Trophoblast cell (in vitro differentiated cells and primary cell): ENCODE results near the gene LGALS1.

Experiments used
- DNase-seq, 2 donors: peaks; one replicate each; pipeline ENCODE4 v3.0.0-alpha.2; 2016
- H2AFZ ChIP-seq: 2 replicates; pipeline ENCODE4 v1.6.1; 2013; ENCODE audit warnings: low read length, moderate library complexity, mild to moderate bottlenecking; ENCODE audit not compliant: insufficient read depth, poor library complexity
- H2AK5ac ChIP-seq: 2 replicates; pipeline ENCODE4 v1.6.1; 2013; ENCODE audit warnings: mild to moderate bottlenecking, low read length
- H2BK120ac ChIP-seq: 2 replicates; pipeline ENCODE4 v1.6.1; 2013; ENCODE audit warnings: low read length, mild to moderate bottlenecking, moderate library complexity; ENCODE audit not compliant: insufficient read depth, poor library complexity
- H2BK12ac ChIP-seq: 2 replicates; pipeline ENCODE4 v1.6.1; 2013; ENCODE audit warnings: mild to moderate bottlenecking, low read length, moderate library complexity
- H2BK5ac ChIP-seq: 2 replicates; pipeline ENCODE4 v1.6.1; 2013; ENCODE audit warnings: low read length, low read depth, moderate library complexity, mild to moderate bottlenecking; ENCODE audit not compliant: poor library complexity
- H3K14ac ChIP-seq: 2 replicates; pipeline ENCODE4 v1.6.1; 2013; ENCODE audit warnings: mild to moderate bottlenecking, low read length
- H3K18ac ChIP-seq: 2 replicates; pipeline ENCODE4 v1.6.1; 2013; ENCODE audit warnings: mild to moderate bottlenecking, low read length
- H3K23ac ChIP-seq: 2 replicates; pipeline ENCODE4 v1.6.1; 2013; ENCODE audit warnings: low read length
- H3K27ac ChIP-seq: 2 replicates; pipeline ENCODE4 v1.5.1; 2013; ENCODE audit warnings: low read depth, mild to moderate bottlenecking, inconsistent platforms, low read length, moderate library complexity
- H3K27me3 ChIP-seq: 2 replicates; pipeline ENCODE4 v1.6.1; 2013; ENCODE audit warnings: inconsistent platforms, mild to moderate bottlenecking, low read length, moderate library complexity; ENCODE audit not compliant: insufficient read depth
- H3K36me3 ChIP-seq, 2 experiments: 1 replicate in 1 of 2; 2 replicates in 1 of 2; pipeline ENCODE4 v1.6.1; 2013; ENCODE audit warnings: low read length in 2 of 2, mild to moderate bottlenecking in 2 of 2, moderate library complexity in 1 of 2; ENCODE audit not compliant: insufficient read depth in 2 of 2, control insufficient read depth in 1 of 2
- H3K4ac ChIP-seq: 2 replicates; pipeline ENCODE4 v1.6.1; 2013; ENCODE audit warnings: low read depth, mild to moderate bottlenecking, low read length, moderate library complexity
- H3K4me1 ChIP-seq, 2 experiments: 1 replicate in 1 of 2; 2 replicates in 1 of 2; pipeline ENCODE4 v1.6.1; 2013; ENCODE audit warnings: low read length in 2 of 2, mild to moderate bottlenecking in 2 of 2, moderate library complexity in 1 of 2; ENCODE audit not compliant: insufficient read depth in 2 of 2, control insufficient read depth in 1 of 2
- H3K4me2 ChIP-seq: 2 replicates; pipeline ENCODE4 v1.6.1; 2013; ENCODE audit warnings: inconsistent platforms, mild to moderate bottlenecking, low read length, moderate library complexity
- H3K4me3 ChIP-seq: 2 replicates; pipeline ENCODE4 v1.5.1; 2013; ENCODE audit warnings: mild to moderate bottlenecking, low read depth, low read length, inconsistent platforms
- H3K79me1 ChIP-seq: one replicate; pipeline ENCODE4 v1.6.1; 2013; ENCODE audit warnings: low read length
- H3K79me2 ChIP-seq: 2 replicates; pipeline ENCODE4 v1.6.1; 2013; ENCODE audit warnings: low read length, mild to moderate bottlenecking; ENCODE audit not compliant: control insufficient read depth, insufficient read depth, poor library complexity
- H3K9ac ChIP-seq: 2 replicates; pipeline ENCODE4 v1.6.1; 2013; ENCODE audit warnings: mild to moderate bottlenecking, low read length
- H3K9me3 ChIP-seq: 2 replicates; pipeline ENCODE4 v1.6.1; 2013; ENCODE audit warnings: low read depth, mild to moderate bottlenecking, control low read depth, inconsistent platforms, low read length; ENCODE audit not compliant: insufficient read depth
- H4K12ac ChIP-seq: 2 replicates; pipeline ENCODE4 v1.6.1; 2013; ENCODE audit warnings: low read depth, mild to moderate bottlenecking, low read length, moderate library complexity
- H4K8ac ChIP-seq: 2 replicates; pipeline ENCODE4 v1.6.1; 2013; ENCODE audit warnings: low read depth, mild to moderate bottlenecking, low read length, moderate library complexity
- H4K91ac ChIP-seq: one replicate; pipeline ENCODE4 v1.6.1; 2013; ENCODE audit warnings: low read depth, mild to moderate bottlenecking, low read length, moderate library complexity
- WGBS: extraction: QIAGEN DNeasy Blood & Tissue Kit; methylation state at CpG from one replicate; pipeline ENCODE4 v1.1.7; 2013; ENCODE audit warnings: missing lambda C conversion rate; ENCODE audit not compliant: insufficient read length, insufficient coverage; ENCODE audit errors: extremely low coverage; 5-methylcytosine and 5-hydroxymethylcytosine counted together

Gene LGALS1

GRCh38 chr22:37680191-37680851 lies 4.9 kb downstream of the LGALS1 start:
- Histone ChIP-seq H2BK12ac (no peak overlapping the region), H2BK120ac (no peak overlapping the region)

GRCh38 chr22:37681001-37681424 lies 5.6 kb downstream of the LGALS1 start:
- H3K9me3 ChIP-seq, result no peaks in the 10 kb centered on the region
- no peak overlapping the region for H2BK5ac ChIP-seq
- no peak overlapping the region for H2BK12ac ChIP-seq
- no peak overlapping the region for H3K4me3 ChIP-seq
- DNase-seq, result no peak
- no peak overlapping the region for H4K91ac ChIP-seq
- no peak overlapping the region for H3K4me2 ChIP-seq
- H3K79me1 ChIP-seq, result peaks cover 10% of the 10 kb centered on the region
- no peaks in the 10 kb centered on the region for H3K27me3 ChIP-seq
- no peak overlapping the region for H3K23ac ChIP-seq
- H3K36me3 ChIP-seq, result no peaks in the 10 kb centered on the region
- H3K4me1 ChIP-seq, result peaks cover 6 to 11% of the 10 kb centered on the region in 2 experiments
- H4K8ac ChIP-seq, result no peak overlapping the region
- no peak overlapping the region for H3K27ac ChIP-seq
- H2AK5ac ChIP-seq, result no peak overlapping the region
- no CpG with 5 or more reads among the region's 2 CpGs for WGBS
- H3K14ac ChIP-seq, result no peak overlapping the region
- no peak overlapping the region for H3K4ac ChIP-seq
- no peaks in the 10 kb centered on the region for H3K79me2 ChIP-seq
- H2AFZ ChIP-seq, result no peak overlapping the region
- no peak overlapping the region for H4K12ac ChIP-seq
- no peak overlapping the region for H3K18ac ChIP-seq
- H3K9ac ChIP-seq, result no peak overlapping the region
- H2BK120ac ChIP-seq, result no peak overlapping the region

More at GRCh38 chr22:37680191-37680851, 4.9 kb downstream of the LGALS1 start:
- Histone ChIP-seq H3K4me2 (no peak overlapping the region), H3K18ac (no peak overlapping the region), H2AFZ (no peak overlapping the region), H3K9ac (no peak overlapping the region), H2BK5ac (no peak overlapping the region), H3K9me3 (no peaks in the 10 kb centered on the region), H4K12ac (no peak overlapping the region), H2AK5ac (no peak overlapping the region), H3K27me3 (no peaks in the 10 kb centered on the region), H4K8ac (no peak overlapping the region), H3K23ac (no peak overlapping the region), H3K4me3 (no peak overlapping the region), H3K4ac (no peak overlapping the region), H4K91ac (no peak overlapping the region), H3K36me3 (no peaks in the 10 kb centered on the region), H3K27ac (no peak overlapping the region), H3K79me2 (no peaks in the 10 kb centered on the region), H3K79me1 (peaks cover 9% of the 10 kb centered on the region), H3K14ac (no peak overlapping the region), H3K4me1 (peaks cover 6 to 11% of the 10 kb centered on the region in 2 experiments)
- no peak for DNase-seq
- WGBS, result no CpG with 5 or more reads among the region's 7 CpGs

GRCh38 chr22:37681556-37682049 lies 6.2 kb downstream of the LGALS1 start:
- no peak overlapping the region for H3K4me2 ChIP-seq
- peaks cover 1% of the 10 kb centered on the region for H3K79me2 ChIP-seq
- H3K14ac ChIP-seq, result no peak overlapping the region
- H3K79me1 ChIP-seq, result peaks cover 13% of the 10 kb centered on the region
- no peak overlapping the region for H3K4me3 ChIP-seq
- no peak overlapping the region for H3K27ac ChIP-seq
- H3K4ac ChIP-seq, result no peak overlapping the region
- H2AFZ ChIP-seq, result no peak overlapping the region
- H4K8ac ChIP-seq, result no peak overlapping the region
- H3K4me1 ChIP-seq, result peaks cover under 1 to 6% of the 10 kb centered on the region in 2 experiments
- H2BK5ac ChIP-seq, result no peak overlapping the region
- no peak overlapping the region for H2BK120ac ChIP-seq
- no peak overlapping the region for H4K12ac ChIP-seq
- no peak overlapping the region for H3K18ac ChIP-seq
- peak; percentile 72 to 76 for DNase-seq
- H3K27me3 ChIP-seq, result no peaks in the 10 kb centered on the region
- H3K9ac ChIP-seq, result no peak overlapping the region
- H3K9me3 ChIP-seq, result no peaks in the 10 kb centered on the region
- H2AK5ac ChIP-seq, result no peak overlapping the region
- H3K23ac ChIP-seq, result no peak overlapping the region
- H3K36me3 ChIP-seq, result no peaks in the 10 kb centered on the region
- no peak overlapping the region for H2BK12ac ChIP-seq
- no peak overlapping the region for H4K91ac ChIP-seq
- WGBS, result no CpG with 5 or more reads among the region's 6 CpGs

- Histone ChIP-seq H3K36me3 (peaks cover 14% of the 10 kb centered on the region in 2 experiments), H3K18ac (no peak overlapping the region), H3K27me3 (no peaks in the 10 kb centered on the region), H2AFZ (no peak overlapping the region), H4K12ac (no peak overlapping the region), H3K27ac (no peak overlapping the region), H3K23ac (no peak overlapping the region), H3K4me3 (no peak overlapping the region), H2BK12ac (no peak overlapping the region), H4K8ac (no peak overlapping the region), H3K79me2 (peaks cover 5% of the 10 kb centered on the region), H4K91ac (no peak overlapping the region), H3K9me3 (no peaks in the 10 kb centered on the region), H2BK120ac (no peak overlapping the region), H3K4me2 (no peak overlapping the region), H3K14ac (no peak overlapping the region), H3K79me1 (peaks cover 8% of the 10 kb centered on the region), H3K4me1 (peaks cover 0 to 3% of the 10 kb centered on the region in 2 experiments), H2BK5ac (no peak overlapping the region), H2AK5ac (no peak overlapping the region), H3K4ac (no peak overlapping the region), H3K9ac (no peak overlapping the region)
- WGBS, result no CpG with 5 or more reads among the region's 16 CpGs
- DNase-seq, result peak; percentile 90 to 97
Measured at GRCh38 chr22:37684803-37685615, 9.6 kb downstream of the LGALS1 start.
